ENCODE data around the gene CALN1. TPM values are rescaled to one million over a fixed set of nuclear protein-coding genes. Genes with fewer than 3 reads are reported as not detected.

CALN1 gene
- polyA plus RNA-seq, 1 donor (not counting 4 experiments of a cell fraction or from before 2014, with no cell fraction given): not detected

- Histone ChIP-seq H3K9me1 (ENCODE audit: control insufficient read depth, extremely low read depth, insufficient read depth, low read length) (no peaks in the 10 kb centered on the region), H3K27ac (ENCODE audit: control insufficient read depth, insufficient read depth, low read length) (no peak overlapping the region), H3K4me2 (ENCODE audit: control insufficient read depth, extremely low read depth, insufficient read depth, low read depth, low read length) (no peak overlapping the region), H3K36me3 (ENCODE audit: control insufficient read depth in 2 of 2, extremely low read depth in 1 of 2, insufficient read depth in 2 of 2, low read length in 2 of 2) (no peaks in the 10 kb centered on the region), H3K79me2 (ENCODE audit: control insufficient read depth, insufficient read depth, low read length) (no peaks in the 10 kb centered on the region), H3K9ac (ENCODE audit: control insufficient read depth, extremely low read depth, insufficient read depth, low read length) (no peak overlapping the region), H2AFZ (ENCODE audit: control insufficient read depth, low read length) (no peak overlapping the region), H3K4me3 (ENCODE audit: control insufficient read depth in 2 of 3, extremely low read depth in 1 of 3, insufficient read depth in 2 of 3, low read depth in 1 of 3, low read length in 3 of 3) (no peak overlapping the region), H3K27me3 (ENCODE audit: control insufficient read depth, extremely low read depth, insufficient read depth, low read length) (no peaks in the 10 kb centered on the region), H3K9me3 (ENCODE audit: control insufficient read depth, low read depth, low read length) (no peaks in the 10 kb centered on the region), H3K4me1 (ENCODE audit: control insufficient read depth, extremely low read depth, insufficient read depth, low read length) (no peaks in the 10 kb centered on the region), H4K20me1 (ENCODE audit: control insufficient read depth, extremely low read depth, insufficient read depth, low read length) (no peaks in the 10 kb centered on the region)
- DNase-seq (ENCODE audit: low read depth, low spot score): no peak
- dilution Hi-C loops (cut with MboI; ENCODE audit: extremely low pct_ligation_motif_present, low sequenced_read_pairs): no loop called here
- FAIRE-seq: no peak
- TF ChIP-seq CTCF (optimal IDR thresholded peaks at IDR 0.05 in 1 of 3, IDR thresholded peaks at IDR 0.05 in 1 of 3, conservative IDR thresholded peaks at IDR 0.05 in 1 of 3; ENCODE audit: extremely low read depth in 1 of 3, insufficient read depth in 2 of 3, low read length in 3 of 3): no peak
- TF ChIP-seq EZH2 (IDR thresholded peaks at IDR 0.05; ENCODE audit: low read length): no peak
These were observed 356.7 kb downstream of the CALN1 start for GRCh38 chr7:72055426-72055825.

GRCh38 chr7:72053292-72053691 lies 358.8 kb downstream of the CALN1 start:
- Histone ChIP-seq H3K4me1 (ENCODE audit: control insufficient read depth, extremely low read depth, insufficient read depth, low read length) (no peaks in the 10 kb centered on the region), H3K27me3 (ENCODE audit: control insufficient read depth, extremely low read depth, insufficient read depth, low read length) (no peaks in the 10 kb centered on the region), H3K9me3 (ENCODE audit: control insufficient read depth, low read depth, low read length) (no peaks in the 10 kb centered on the region), H3K4me3 (ENCODE audit: control insufficient read depth in 2 of 3, extremely low read depth in 1 of 3, insufficient read depth in 2 of 3, low read depth in 1 of 3, low read length in 3 of 3) (no peak overlapping the region), H3K79me2 (ENCODE audit: control insufficient read depth, insufficient read depth, low read length) (no peaks in the 10 kb centered on the region), H4K20me1 (ENCODE audit: control insufficient read depth, extremely low read depth, insufficient read depth, low read length) (no peaks in the 10 kb centered on the region), H3K9ac (ENCODE audit: control insufficient read depth, extremely low read depth, insufficient read depth, low read length) (no peak overlapping the region), H3K4me2 (ENCODE audit: control insufficient read depth, extremely low read depth, insufficient read depth, low read depth, low read length) (no peak overlapping the region), H3K36me3 (ENCODE audit: control insufficient read depth in 2 of 2, extremely low read depth in 1 of 2, insufficient read depth in 2 of 2, low read length in 2 of 2) (no peaks in the 10 kb centered on the region), H3K9me1 (ENCODE audit: control insufficient read depth, extremely low read depth, insufficient read depth, low read length) (no peaks in the 10 kb centered on the region), H3K27ac (ENCODE audit: control insufficient read depth, insufficient read depth, low read length) (no peak overlapping the region), H2AFZ (ENCODE audit: control insufficient read depth, low read length) (no peak overlapping the region)
- no peak for TF ChIP-seq EZH2 (IDR thresholded peaks at IDR 0.05; ENCODE audit: low read length)
- no peak for TF ChIP-seq CTCF (optimal IDR thresholded peaks at IDR 0.05 in 1 of 3, IDR thresholded peaks at IDR 0.05 in 1 of 3, conservative IDR thresholded peaks at IDR 0.05 in 1 of 3; ENCODE audit: extremely low read depth in 1 of 3, insufficient read depth in 2 of 3, low read length in 3 of 3)
- DNase-seq (ENCODE audit: low read depth, low spot score) (no peak), FAIRE-seq (no peak)
- dilution Hi-C loops (cut with MboI; ENCODE audit: extremely low pct_ligation_motif_present, low sequenced_read_pairs): no loop called here
